ENCODE data around the gene SH2D3C. TPM values are rescaled to one million over a fixed set of nuclear protein-coding genes. Genes with fewer than 3 reads are reported as not detected.

Gene SH2D3C
- total RNA-seq, 4 donors from 2014 or later: 6.1 to 12.1 (median 8.5) TPM

- Histone ChIP-seq H3K4me1 (peaks cover 0 to 11% (median 0%) of the 10 kb centered on the region in 3 donors), H3K27ac (no peak overlapping the region), H3K4me3 (no peak overlapping the region), H3K27me3 (peaks cover 27% of the 10 kb centered on the region), H3K9me3 (no peaks in the 10 kb centered on the region), H3K36me3 (no peaks in the 10 kb centered on the region)
- no peak for TF ChIP-seq POLR2A (IDR thresholded peaks at IDR 0.05)
- no peak for TF ChIP-seq EP300 (IDR thresholded peaks at IDR 0.05)
- TF ChIP-seq, protein P1, sequence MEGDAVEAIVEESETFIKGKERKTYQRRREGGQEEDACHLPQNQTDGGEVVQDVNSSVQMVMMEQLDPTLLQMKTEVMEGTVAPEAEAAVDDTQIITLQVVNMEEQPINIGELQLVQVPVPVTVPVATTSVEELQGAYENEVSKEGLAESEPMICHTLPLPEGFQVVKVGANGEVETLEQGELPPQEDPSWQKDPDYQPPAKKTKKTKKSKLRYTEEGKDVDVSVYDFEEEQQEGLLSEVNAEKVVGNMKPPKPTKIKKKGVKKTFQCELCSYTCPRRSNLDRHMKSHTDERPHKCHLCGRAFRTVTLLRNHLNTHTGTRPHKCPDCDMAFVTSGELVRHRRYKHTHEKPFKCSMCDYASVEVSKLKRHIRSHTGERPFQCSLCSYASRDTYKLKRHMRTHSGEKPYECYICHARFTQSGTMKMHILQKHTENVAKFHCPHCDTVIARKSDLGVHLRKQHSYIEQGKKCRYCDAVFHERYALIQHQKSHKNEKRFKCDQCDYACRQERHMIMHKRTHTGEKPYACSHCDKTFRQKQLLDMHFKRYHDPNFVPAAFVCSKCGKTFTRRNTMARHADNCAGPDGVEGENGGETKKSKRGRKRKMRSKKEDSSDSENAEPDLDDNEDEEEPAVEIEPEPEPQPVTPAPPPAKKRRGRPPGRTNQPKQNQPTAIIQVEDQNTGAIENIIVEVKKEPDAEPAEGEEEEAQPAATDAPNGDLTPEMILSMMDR (IDR thresholded peaks at IDR 0.05): no peak
- TF ChIP-seq POLR2AphosphoS5 (IDR thresholded peaks at IDR 0.05): no peak
- 94% methylated on average over 6 of the region's 13 CpGs; no CpG with 5 or more reads in 1 of the 2 donors for WGBS, 2 donors (ENCODE audit: low coverage in 1 of 2)
- ATAC-seq: no peak
These were observed 55.5 kb downstream of the SH2D3C start for GRCh38 chr9:127723013-127723412.

- 70% methylated on average over 2 of the region's 12 CpGs; no CpG with 5 or more reads in 1 of the 2 donors for WGBS, 2 donors (ENCODE audit: low coverage in 1 of 2)
- Histone ChIP-seq H3K36me3 (no peaks in the 10 kb centered on the region), H3K9me3 (no peaks in the 10 kb centered on the region), H3K4me3 (no peak overlapping the region), H3K27ac (no peak overlapping the region), H3K27me3 (peaks cover 27% of the 10 kb centered on the region), H3K4me1 (peaks cover 0 to 11% (median 0%) of the 10 kb centered on the region in 3 donors)
- no peak for ATAC-seq
- TF ChIP-seq, protein P1 (IDR thresholded peaks at IDR 0.05): no peak
- TF ChIP-seq EP300 (IDR thresholded peaks at IDR 0.05): no peak
- TF ChIP-seq POLR2A (IDR thresholded peaks at IDR 0.05): no peak
- no peak for TF ChIP-seq POLR2AphosphoS5 (IDR thresholded peaks at IDR 0.05)
These were observed 56.3 kb downstream of the SH2D3C start for GRCh38 chr9:127722055-127722745.

- 62% methylated on average over 2 of the region's 11 CpGs; no CpG with 5 or more reads in 1 of the 2 donors for WGBS, 2 donors (ENCODE audit: low coverage in 1 of 2)
- H3K27ac ChIP-seq: no peak overlapping the region
- H3K27me3 ChIP-seq: peaks cover 27% of the 10 kb centered on the region
These were observed 57.1 kb downstream of the SH2D3C start for GRCh38 chr9:127721391-127721821.

GRCh38 chr9:127720865-127721227, 57.6 kb downstream of the SH2D3C start:
- Histone ChIP-seq H3K4me1 (peaks cover 0 to 20% (median 4%) of the 10 kb centered on the region in 3 donors), H3K4me3 (no peak overlapping the region), H3K27ac (no peak overlapping the region), H3K27me3 (peaks cover 27% of the 10 kb centered on the region), H3K9me3 (no peaks in the 10 kb centered on the region), H3K36me3 (no peaks in the 10 kb centered on the region)
- TF ChIP-seq EP300 (IDR thresholded peaks at IDR 0.05) (no peak), POLR2AphosphoS5 (IDR thresholded peaks at IDR 0.05) (no peak), POLR2A (IDR thresholded peaks at IDR 0.05) (no peak)
- TF ChIP-seq, protein P1 (IDR thresholded peaks at IDR 0.05): no peak
- no peak for ATAC-seq

More at GRCh38 chr9:127721391-127721821, 57.1 kb downstream of the SH2D3C start:
- Histone ChIP-seq H3K36me3 (no peaks in the 10 kb centered on the region), H3K4me3 (no peak overlapping the region), H3K9me3 (no peaks in the 10 kb centered on the region), H3K4me1 (peaks cover 0 to 14% (median 0%) of the 10 kb centered on the region in 3 donors)
- ATAC-seq: no peak
- TF ChIP-seq EP300 (IDR thresholded peaks at IDR 0.05): no peak
- no peak for TF ChIP-seq POLR2AphosphoS5 (IDR thresholded peaks at IDR 0.05)
- TF ChIP-seq, protein P1 (IDR thresholded peaks at IDR 0.05): no peak
- TF ChIP-seq POLR2A (IDR thresholded peaks at IDR 0.05): no peak
